ENCODE results near the gene NUBP2.

Gene NUBP2

GRCh38 chr16:1760911-1761310 lies 21.8 kb upstream of the NUBP2 start:
- no peak for DNase-seq (ENCODE audit: low spot score)
- TF ChIP-seq CTCF (IDR thresholded peaks at IDR 0.05; ENCODE audit: extremely low read depth, missing control alignments), result no peak

- DNase-seq (ENCODE audit: low spot score), result no peak
- no peak for TF ChIP-seq CTCF (IDR thresholded peaks at IDR 0.05; ENCODE audit: extremely low read depth, missing control alignments)
Measured at GRCh38 chr16:1761751-1762150, 21.0 kb upstream of the NUBP2 start.

GRCh38 chr16:1762196-1762878 lies 20.4 kb upstream of the NUBP2 start:
- DNase-seq (ENCODE audit: low spot score), result no peak
- no peak for TF ChIP-seq CTCF (IDR thresholded peaks at IDR 0.05; ENCODE audit: extremely low read depth, missing control alignments)

GRCh38 chr16:1762879-1763520 lies 19.8 kb upstream of the NUBP2 start:
- DNase-seq (ENCODE audit: low spot score), result no peak
- no peak for TF ChIP-seq CTCF (IDR thresholded peaks at IDR 0.05; ENCODE audit: extremely low read depth, missing control alignments)

- no peak for TF ChIP-seq CTCF (IDR thresholded peaks at IDR 0.05; ENCODE audit: extremely low read depth, missing control alignments)
- DNase-seq (ENCODE audit: low spot score), result no peak
Measured at GRCh38 chr16:1763521-1764511, 18.9 kb upstream of the NUBP2 start.

- TF ChIP-seq CTCF (IDR thresholded peaks at IDR 0.05; ENCODE audit: extremely low read depth, missing control alignments), result no peak
- DNase-seq (ENCODE audit: low spot score), result no peak
Measured at GRCh38 chr16:1764971-1765370, 17.8 kb upstream of the NUBP2 start.

- no peak for TF ChIP-seq CTCF (IDR thresholded peaks at IDR 0.05; ENCODE audit: extremely low read depth, missing control alignments)
- DNase-seq (ENCODE audit: low spot score), result no peak
Measured at GRCh38 chr16:1765826-1766225, 16.9 kb upstream of the NUBP2 start.
